Activated CD4-positive, alpha-beta T cell treated with anti-CD3 and anti-CD28 coated beads for 4 hours (primary cell): ENCODE data around the gene ELOA2.
"Not testable (repeated sequence)": the region's sequence is repeated elsewhere in the genome, so short reads cannot be mapped to it uniquely, and the experiment has no call there.

Experiments
- DNase-seq, 2 donors: peaks; one replicate each; pipeline ENCODE4 v3.0.0-alpha.2; 2020

Gene ELOA2

GRCh38 chr18:47019870-47020269 is 15.6 kb downstream of the ELOA2 start:
- DNase-seq: not testable (repeated sequence)
